ENCODE data around the gene MACROD2.

DNA sequence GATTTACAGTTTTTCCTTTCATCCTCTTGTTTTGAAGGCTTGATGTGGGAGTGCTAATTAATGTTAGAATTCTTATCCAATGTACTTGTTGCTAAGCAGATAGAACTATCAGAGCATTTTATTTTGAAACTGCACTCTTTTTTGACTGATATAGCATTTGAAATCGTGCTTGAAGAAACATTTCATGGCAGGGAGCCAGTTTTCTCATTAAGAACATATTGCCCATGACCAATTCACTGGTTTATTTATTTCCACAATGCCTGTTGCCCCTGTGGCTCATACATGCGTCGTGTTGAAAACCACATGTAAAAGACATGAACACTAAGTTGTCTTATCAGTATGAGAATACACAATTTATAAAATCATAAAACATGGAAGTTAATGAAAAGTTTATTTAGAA lies 821.8 kb downstream of the MACROD2 start:
- TF ChIP-seq TCF4 (CRISPR knock-in tag; IDR thresholded peaks at IDR 0.05; ENCODE audit: borderline replicate concordance) = no peak
- TF ChIP-seq ZFP30 (CRISPR knock-in tag; IDR thresholded peaks at IDR 0.05) = no peak
